ENCODE measurements around the gene MLANA. TPM values are rescaled to one million over a fixed set of nuclear protein-coding genes. Genes with fewer than 3 reads are reported as not detected.
"Not testable (repeated sequence)": the region's sequence is repeated elsewhere in the genome, so short reads cannot be mapped to it uniquely, and the experiment has no call there.

MLANA gene
- total RNA-seq, 2 experiments from 2014 or later = not detected

- intact Hi-C loops (cut with DNase I, micrococcal nuclease) = no loop called here
- CTCF ChIA-PET = interaction anchor here (0.6 to 2.4 kb wide), 9 partner anchors 14 to 603 kb away, joined by 3 to 11 read pairs (median 3); partner anchors contain the start of gene ERMP1
- no peaks in the 10 kb centered on the region for H3K9me3 Mint-ChIP-seq (ENCODE audit: low read depth)
These were observed 21.2 kb upstream of the MLANA start for GRCh38 chr9:5869315-5870019.

GRCh38 chr9:5870020-5870339, 20.7 kb upstream of the MLANA start:
- H3K27me3 Mint-ChIP-seq = no peaks in the 10 kb centered on the region
- ChIA-PET POLR2A (no interaction called here), CTCF (interaction anchor here (0.6 to 2.4 kb wide), 4 partner anchors 37 to 200 kb away, joined by 3 to 11 read pairs (median 3); partner anchors contain the start of gene ERMP1)
- H3K9me3 Mint-ChIP-seq (ENCODE audit: low read depth) = no peaks in the 10 kb centered on the region
- H3K4me1 Mint-ChIP-seq = peaks cover 4% of the 10 kb centered on the region
- ATAC-seq = peak; percentile 16
- peak overlapping the region; percentile 25 for H3K27ac Mint-ChIP-seq
- no peaks in the 10 kb centered on the region for H3K36me3 Mint-ChIP-seq (ENCODE audit: low read depth)
- intact Hi-C loops (cut with DNase I, micrococcal nuclease) = no loop called here
- no peak for DNase-seq
- no peak overlapping the region for H3K4me3 Mint-ChIP-seq

More at GRCh38 chr9:5869315-5870019, 21.2 kb upstream of the MLANA start:
- Mint-ChIP-seq H3K36me3 (ENCODE audit: low read depth) (no peaks in the 10 kb centered on the region), H3K4me3 (no peak overlapping the region), H3K4me1 (peaks cover 4% of the 10 kb centered on the region), H3K27ac (peak overlapping the region; percentile 25), H3K27me3 (no peaks in the 10 kb centered on the region)
- POLR2A ChIA-PET = no interaction called here
- ATAC-seq = peak; percentile 49
- peak; percentile 61 for DNase-seq

- no peak overlapping the region for H3K27ac Mint-ChIP-seq
- peaks cover 4% of the 10 kb centered on the region for H3K4me1 Mint-ChIP-seq
- DNase-seq = no peak
- no peaks in the 10 kb centered on the region for H3K9me3 Mint-ChIP-seq (ENCODE audit: low read depth)
- intact Hi-C loops (cut with DNase I, micrococcal nuclease) = no loop called here
- no peaks in the 10 kb centered on the region for H3K36me3 Mint-ChIP-seq (ENCODE audit: low read depth)
- POLR2A ChIA-PET = no interaction called here
- ATAC-seq = no peak
- no peaks in the 10 kb centered on the region for H3K27me3 Mint-ChIP-seq
- no peak overlapping the region for H3K4me3 Mint-ChIP-seq
- CTCF ChIA-PET = interaction anchor here (0.6 to 2.4 kb wide), 5 partner anchors 12 to 180 kb away, joined by 3 to 11 read pairs (median 3); partner anchors contain the start of gene ERMP1
These were observed 20.0 kb upstream of the MLANA start for GRCh38 chr9:5870691-5871090.

- ATAC-seq (no peak), DNase-seq (no peak)
- intact Hi-C loops (cut with DNase I, micrococcal nuclease) = no loop called here
- Mint-ChIP-seq H3K36me3 (ENCODE audit: low read depth) (no peaks in the 10 kb centered on the region), H3K27me3 (no peaks in the 10 kb centered on the region), H3K9me3 (ENCODE audit: low read depth) (no peaks in the 10 kb centered on the region), H3K27ac (no peak overlapping the region), H3K4me1 (peaks cover 4% of the 10 kb centered on the region), H3K4me3 (no peak overlapping the region)
- ChIA-PET CTCF (interaction anchor here (0.8 kb wide), 1 partner anchor 14 kb away, joined by 4 read pairs; no protein-coding TSS in a partner anchor), POLR2A (no interaction called here)
These were observed 18.9 kb upstream of the MLANA start for GRCh38 chr9:5871785-5872184.

GRCh38 chr9:5872511-5872910, 18.2 kb upstream of the MLANA start:
- H3K36me3 Mint-ChIP-seq (ENCODE audit: low read depth) = no peaks in the 10 kb centered on the region
- POLR2A ChIA-PET = interaction anchor here (0.5 kb wide), 1 partner anchor 67 kb away, joined by 3 read pairs; no protein-coding TSS in a partner anchor
- H3K4me1 Mint-ChIP-seq = peaks cover 4% of the 10 kb centered on the region
- no peak overlapping the region for H3K4me3 Mint-ChIP-seq
- H3K27ac Mint-ChIP-seq = no peak overlapping the region
- H3K27me3 Mint-ChIP-seq = no peaks in the 10 kb centered on the region
- no peak for DNase-seq
- CTCF ChIA-PET = interaction anchor here (0.8 kb wide), 1 partner anchor 13 kb away, joined by 4 read pairs; no protein-coding TSS in a partner anchor
- ATAC-seq = no peak
- no peaks in the 10 kb centered on the region for H3K9me3 Mint-ChIP-seq (ENCODE audit: low read depth)
- intact Hi-C loops (cut with DNase I, micrococcal nuclease) = no loop called here

- no peak overlapping the region for H3K4me3 Mint-ChIP-seq
- intact Hi-C loops (cut with DNase I, micrococcal nuclease) = no loop called here
- POLR2A ChIA-PET = no interaction called here
These were observed 17.2 kb upstream of the MLANA start for GRCh38 chr9:5873439-5873838.

GRCh38 chr9:5874048-5874447, 16.6 kb upstream of the MLANA start:
- peaks cover 4% of the 10 kb centered on the region for H3K4me1 Mint-ChIP-seq
- no peaks in the 10 kb centered on the region for H3K9me3 Mint-ChIP-seq (ENCODE audit: low read depth)
- intact Hi-C loops (cut with DNase I, micrococcal nuclease) = no loop called here
- DNase-seq = no peak
- CTCF ChIA-PET = interaction anchor here (0.7 to 1.7 kb wide), 4 partner anchors 12 to 1497 kb away, joined by 3 to 4 read pairs (median 3); no protein-coding TSS in a partner anchor
- POLR2A ChIA-PET = no interaction called here
- H3K27me3 Mint-ChIP-seq = no peaks in the 10 kb centered on the region
- no peak overlapping the region for H3K4me3 Mint-ChIP-seq
- no peak overlapping the region for H3K27ac Mint-ChIP-seq
- no peak for ATAC-seq
- H3K36me3 Mint-ChIP-seq (ENCODE audit: low read depth) = no peaks in the 10 kb centered on the region

More at GRCh38 chr9:5873439-5873838, 17.2 kb upstream of the MLANA start:
- Mint-ChIP-seq H3K4me1 (peaks cover 4% of the 10 kb centered on the region), H3K27me3 (no peaks in the 10 kb centered on the region), H3K27ac (no peak overlapping the region), H3K36me3 (ENCODE audit: low read depth) (no peaks in the 10 kb centered on the region), H3K9me3 (ENCODE audit: low read depth) (no peaks in the 10 kb centered on the region)
- no peak for DNase-seq
- ATAC-seq = no peak
- CTCF ChIA-PET = interaction anchor here (1.4 to 1.7 kb wide), 2 partner anchors 11 to 181 kb away, joined by 3 to 4 read pairs; no protein-coding TSS in a partner anchor

- ChIA-PET CTCF (no interaction called here), POLR2A (no interaction called here)
- ATAC-seq = no peak
- no peak for DNase-seq
- Mint-ChIP-seq H3K36me3 (ENCODE audit: low read depth) (no peaks in the 10 kb centered on the region), H3K4me3 (no peak overlapping the region), H3K9me3 (ENCODE audit: low read depth) (no peaks in the 10 kb centered on the region), H3K4me1 (no peaks in the 10 kb centered on the region), H3K27ac (no peak overlapping the region), H3K27me3 (no peaks in the 10 kb centered on the region)
- intact Hi-C loops (cut with DNase I, micrococcal nuclease) = no loop called here
These were observed 14.7 kb upstream of the MLANA start for GRCh38 chr9:5876026-5876425.

- ChIA-PET POLR2A (no interaction called here), CTCF (no interaction called here)
- H3K27ac Mint-ChIP-seq = no peak overlapping the region
- no peaks in the 10 kb centered on the region for H3K4me1 Mint-ChIP-seq
- H3K36me3 Mint-ChIP-seq (ENCODE audit: low read depth) = no peaks in the 10 kb centered on the region
- DNase-seq (no peak), ATAC-seq (no peak)
- H3K9me3 Mint-ChIP-seq (ENCODE audit: low read depth) = no peaks in the 10 kb centered on the region
- intact Hi-C loops (cut with DNase I, micrococcal nuclease) = no loop called here
- no peak overlapping the region for H3K4me3 Mint-ChIP-seq
- no peaks in the 10 kb centered on the region for H3K27me3 Mint-ChIP-seq
These were observed 14.0 kb upstream of the MLANA start for GRCh38 chr9:5876711-5877110.

GRCh38 chr9:5879419-5880181, 11.1 kb upstream of the MLANA start:
- ChIA-PET POLR2A (no interaction called here), CTCF (interaction anchor here (0.9 to 1.2 kb wide), 4 partner anchors 12 to 174 kb away, joined by 3 to 4 read pairs (median 3); no protein-coding TSS in a partner anchor)
- intact Hi-C loops (cut with DNase I, micrococcal nuclease) = no loop called here
- H3K36me3 Mint-ChIP-seq (ENCODE audit: low read depth) = no peaks in the 10 kb centered on the region
- DNase-seq = no peak
- no peak overlapping the region for H3K4me3 Mint-ChIP-seq
- no peaks in the 10 kb centered on the region for H3K9me3 Mint-ChIP-seq (ENCODE audit: low read depth)
- H3K27ac Mint-ChIP-seq = no peak overlapping the region
- peak; percentile 61 for ATAC-seq
- H3K4me1 Mint-ChIP-seq = no peaks in the 10 kb centered on the region
- no peaks in the 10 kb centered on the region for H3K27me3 Mint-ChIP-seq

- H3K4me3 Mint-ChIP-seq; H3K36me3 Mint-ChIP-seq (ENCODE audit: low read depth); H3K4me1 Mint-ChIP-seq; CTCF ChIA-PET; DNase-seq; ATAC-seq; intact Hi-C loops (cut with DNase I, micrococcal nuclease); H3K9me3 Mint-ChIP-seq (ENCODE audit: low read depth); POLR2A ChIA-PET; H3K27me3 Mint-ChIP-seq; H3K27ac Mint-ChIP-seq: not testable (repeated sequence)
These were observed 8.3 kb upstream of the MLANA start for GRCh38 chr9:5882244-5883012.
